HepG2 (cell line): Measurements from ENCODE around the gene RRAD. TPM values are rescaled to one million over a fixed set of nuclear protein-coding genes. Genes with fewer than 3 reads are reported as not detected.

Experiments
- CENPT ChIP-seq: sonication (generic); formaldehyde crosslinking; IDR thresholded peaks from 2 replicates; pipeline ENCODE4 v1.8.0; 2022; ENCODE audit warnings: low read depth, mild to moderate bottlenecking, moderate library complexity, missing genetic modification reagents
- E2F5 ChIP-seq: sonication (generic); formaldehyde crosslinking; conservative IDR thresholded peaks from 2 replicates; pipeline ENCODE4 v1.4.0; 2020; ENCODE audit warnings: missing genetic modification reagents
- MEIS1 ChIP-seq: sonication (generic); formaldehyde crosslinking; IDR thresholded peaks from 2 replicates; pipeline ENCODE4 v1.9.0; 2021; ENCODE audit warnings: mild to moderate bottlenecking, missing genetic modification reagents, moderate library complexity, borderline replicate concordance
- MXD1 ChIP-seq: sonication (generic); formaldehyde crosslinking; IDR thresholded peaks from 2 replicates; pipeline ENCODE4 v1.4.0; 2020; ENCODE audit warnings: mild to moderate bottlenecking, missing genetic modification reagents
- NBN ChIP-seq: fragments of 450-650 bp; conservative IDR thresholded peaks from 2 replicates; pipeline ENCODE4 v1.6.1; 2017
- RARA ChIP-seq: IDR thresholded peaks from 2 replicates; pipeline ENCODE4 v1.6.1; 2016; ENCODE audit warnings: missing genetic modification reagents, missing compliant biosample characterization
- SKI ChIP-seq: fragments of 450-650 bp; IDR thresholded peaks from one replicate; pipeline ENCODE4 v1.6.1; 2018; ENCODE audit warnings: mild to moderate bottlenecking; ENCODE audit not compliant: partially characterized antibody
- TBX2 ChIP-seq: sonication (generic); formaldehyde crosslinking; IDR thresholded peaks from 2 replicates; pipeline ENCODE4 v1.5.0; 2020; ENCODE audit warnings: missing genetic modification reagents, mild to moderate bottlenecking, borderline replicate concordance
- TBX3 ChIP-seq: fragments of 450-650 bp; IDR thresholded peaks from 2 replicates; pipeline ENCODE4 v1.6.1; 2017; ENCODE audit warnings: antibody characterized with exemption, mild to moderate bottlenecking, inconsistent platforms, borderline replicate concordance
- TEF ChIP-seq: sonication (generic); formaldehyde crosslinking; IDR thresholded peaks from 2 replicates; pipeline ENCODE4 v1.5.0; 2020; ENCODE audit warnings: missing genetic modification reagents
- ZBTB4 ChIP-seq: sonication (generic); formaldehyde crosslinking; IDR thresholded peaks from 2 replicates; pipeline ENCODE4 v1.4.0; 2020; ENCODE audit warnings: missing genetic modification reagents, mild to moderate bottlenecking, borderline replicate concordance
- ZNF18 ChIP-seq: sonication (generic); formaldehyde crosslinking; IDR thresholded peaks from 2 replicates; pipeline ENCODE4 v1.8.0; 2022; ENCODE audit warnings: mild to moderate bottlenecking, missing genetic modification reagents; ENCODE audit not compliant: insufficient replicate concordance
- ZNF367 ChIP-seq: sonication (generic); formaldehyde crosslinking; IDR thresholded peaks from 2 replicates; pipeline ENCODE4 v1.4.0; 2020; ENCODE audit warnings: missing genetic modification reagents, borderline replicate concordance
- ZNF510 ChIP-seq: sonication (generic); formaldehyde crosslinking; IDR thresholded peaks from 2 replicates; pipeline ENCODE4 v1.4.0; 2020; ENCODE audit warnings: low read depth, mild to moderate bottlenecking, missing genetic modification reagents
- ZNF513 ChIP-seq: sonication (generic); formaldehyde crosslinking; conservative IDR thresholded peaks from 2 replicates; pipeline ENCODE4 v1.5.0; 2020; ENCODE audit warnings: missing genetic modification reagents
- ZNF562 ChIP-seq: sonication (generic); formaldehyde crosslinking; IDR thresholded peaks from 2 replicates; pipeline ENCODE4 v1.8.0; 2022; ENCODE audit warnings: missing genetic modification reagents, borderline replicate concordance
- ZNF567 ChIP-seq: sonication (generic); formaldehyde crosslinking; IDR thresholded peaks from 2 replicates; pipeline ENCODE4 v1.8.1; 2023; ENCODE audit warnings: mild to moderate bottlenecking, missing genetic modification reagents, borderline replicate concordance
- ZNF784 ChIP-seq: sonication (generic); formaldehyde crosslinking; IDR thresholded peaks from 2 replicates; pipeline ENCODE4 v1.5.1; 2020; ENCODE audit warnings: missing genetic modification reagents, mild to moderate bottlenecking, borderline replicate concordance
- ZSCAN21 ChIP-seq: sonication (generic); formaldehyde crosslinking; IDR thresholded peaks from 2 replicates; pipeline ENCODE4 v1.8.0; 2022; ENCODE audit warnings: mild to moderate bottlenecking, missing genetic modification reagents, moderate library complexity, borderline replicate concordance
- polyA plus RNA-seq, 8 experiments: library from polyadenylated mRNA; depleted of rRNA in 3 of 8; stranded (reverse) in 7 of 8; unstranded in 1 of 8; fragments of >200 nt; fragmentation: Illumina TruSeq in 4 of 8; extraction: Trizol in 4 of 8; gene quantifications; 2 replicates each; pipeline versions ENCODE4 v1.2.1 to v1.2.3, GENCODE V29; 2011 to 2016; ENCODE audit warnings: low read depth in 4 of 8, missing spikeins in 1 of 8, mixed read lengths in 1 of 8; ENCODE audit not compliant: insufficient read depth in 1 of 8
- total RNA-seq, 5 experiments: library from RNA; depleted of rRNA; stranded (reverse); fragments of >200 nt; fragmentation: Illumina TruSeq; extraction: Trizol; gene quantifications; 2 replicates each; pipeline ENCODE4 v1.2.3, GENCODE V29; 2016; ENCODE audit warnings: low read depth in 1 of 5

RRAD gene
- total and polyA plus RNA-seq, 2 of the 13 experiments (the other 11 are each of a cell fraction or from before 2014, with no cell fraction given), result 0.80 to 1.1 TPM

GRCh38 chr16:66935314-66936011, 10.1 kb upstream of the RRAD start, which contains the start of gene CES2 (continued):
- TF ChIP-seq MXD1 (CRISPR knock-in tag) (peak; percentile 93), TBX2 (CRISPR knock-in tag) (peak; percentile 51), ZNF567 (CRISPR knock-in tag) (peak; percentile 98), ZNF510 (CRISPR knock-in tag) (no peak), ZNF784 (CRISPR knock-in tag) (peak; percentile 86), ZNF18 (CRISPR knock-in tag) (no peak), TBX3 (no peak), ZNF513 (CRISPR knock-in tag) (no peak), RARA (CRISPR knock-in tag) (peak; percentile 49), ZBTB4 (CRISPR knock-in tag) (peak; percentile 90; the same call in 1 of the 2 replicates), E2F5 (CRISPR knock-in tag) (no peak), TEF (no peak), ZNF562 (CRISPR knock-in tag) (no peak), SKI (no peak), MEIS1 (CRISPR knock-in tag) (peak; percentile 53), NBN (no peak), ZNF367 (CRISPR knock-in tag) (no peak), CENPT (no peak), ZSCAN21 (CRISPR knock-in tag) (peak; percentile 73)
